PFSK-1 (cell line): ENCODE data around the gene NAT8L.

Experiments
- FOXP2 ChIP-seq: optimal IDR thresholded peaks from 2 replicates; pipeline ENCODE3; 2011; ENCODE audit warnings: borderline replicate concordance, control low read depth, inconsistent platforms; ENCODE audit not compliant: insufficient read depth; ENCODE audit errors: extremely low read length, extremely low read depth
- POLR2AphosphoS5 ChIP-seq: IDR thresholded peaks from 2 replicates; pipeline ENCODE4 v1.6.1; 2012; ENCODE audit warnings: low read depth, mild to moderate bottlenecking, control low read depth, low read length, moderate library complexity
- REST ChIP-seq, 2 experiments: IDR thresholded peaks; 2 replicates each; pipeline versions ENCODE4 v1.6.1 to v1.8.0; 2011 to 2012; ENCODE audit warnings: low read depth in 2 of 2, low read length in 2 of 2, control low read depth in 1 of 2, inconsistent platforms in 1 of 2, mild to moderate bottlenecking in 1 of 2, moderate library complexity in 1 of 2; ENCODE audit not compliant: insufficient read depth in 1 of 2
- SIN3A ChIP-seq: IDR thresholded peaks from 2 replicates; pipeline ENCODE4 v1.6.1; 2012; ENCODE audit warnings: mild to moderate bottlenecking, low read length, moderate library complexity, borderline replicate concordance; ENCODE audit not compliant: insufficient read depth
- TAF1 ChIP-seq: IDR thresholded peaks from 2 replicates; pipeline ENCODE4 v1.6.1; 2012; ENCODE audit warnings: low read length, control low read depth, borderline replicate concordance; ENCODE audit not compliant: insufficient read depth

Gene NAT8L

DNA sequence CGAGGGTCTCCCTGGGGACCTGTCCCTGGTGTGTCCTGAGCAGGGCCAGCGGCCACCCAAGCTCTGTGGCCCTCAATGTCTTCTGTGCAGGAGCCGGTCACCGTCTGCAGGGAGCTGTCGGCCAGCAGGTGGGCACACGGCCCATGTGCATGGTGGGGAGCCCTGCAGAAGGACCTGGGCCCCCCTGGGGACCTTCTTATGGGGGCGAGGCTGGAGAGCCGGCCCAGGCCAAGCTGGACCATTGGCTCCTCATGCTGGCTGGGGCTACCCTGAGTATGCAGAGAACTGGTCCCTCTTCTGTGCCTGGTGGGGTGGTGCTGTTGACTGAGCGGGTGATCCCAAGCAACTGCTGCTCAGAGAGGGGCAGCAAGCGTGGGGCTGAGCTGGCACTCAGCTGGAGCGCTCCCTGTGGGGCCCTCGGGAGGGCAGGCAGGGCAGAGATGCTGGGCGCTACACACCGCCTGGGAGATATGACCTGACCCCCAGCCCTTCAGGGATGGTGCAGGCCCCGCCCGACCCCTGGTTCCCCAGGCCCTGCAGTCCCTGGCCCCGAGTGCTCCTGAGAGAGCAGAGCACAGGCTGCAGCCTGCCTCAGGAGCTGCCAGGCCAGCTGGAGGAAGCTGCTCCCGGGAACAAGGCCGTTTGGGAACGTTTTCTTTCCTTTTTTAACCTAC is 14.8 kb downstream of the NAT8L start:
- no peak for TF ChIP-seq POLR2AphosphoS5
- no peak for TF ChIP-seq REST (IDR thresholded peaks at IDR 0.05; ENCODE audit: insufficient read depth in 1 of 2, low read depth in 2 of 2, low read length in 2 of 2)
- TF ChIP-seq TAF1: no peak
- no peak for TF ChIP-seq FOXP2
- no peak for TF ChIP-seq SIN3A

GRCh38 chr4:2074588-2074987 is 15.5 kb downstream of the NAT8L start:
- TF ChIP-seq TAF1: no peak
- no peak for TF ChIP-seq POLR2AphosphoS5
- TF ChIP-seq FOXP2: no peak
- TF ChIP-seq REST (IDR thresholded peaks at IDR 0.05; ENCODE audit: insufficient read depth in 1 of 2, low read depth in 2 of 2, low read length in 2 of 2): no peak
- no peak for TF ChIP-seq SIN3A

GRCh38 chr4:2075171-2075986 is 16.3 kb downstream of the NAT8L start:
- TF ChIP-seq REST (IDR thresholded peaks at IDR 0.05; ENCODE audit: insufficient read depth in 1 of 2, low read depth in 2 of 2, low read length in 2 of 2): no peak
- TF ChIP-seq FOXP2: no peak
- no peak for TF ChIP-seq SIN3A
- no peak for TF ChIP-seq TAF1
- no peak for TF ChIP-seq POLR2AphosphoS5

GRCh38 chr4:2075987-2076907 is 17.1 kb downstream of the NAT8L start:
- TF ChIP-seq FOXP2 (no peak), TAF1 (no peak), REST (IDR thresholded peaks at IDR 0.05; ENCODE audit: insufficient read depth in 1 of 2, low read depth in 2 of 2, low read length in 2 of 2) (no peak), POLR2AphosphoS5 (no peak), SIN3A (no peak)
